Measurements from ENCODE around the gene CGB1.
"Not testable (repeated sequence)": the region's sequence is repeated elsewhere in the genome, so short reads cannot be mapped to it uniquely, and the experiment has no call there.

The CGB1 gene

DNA sequence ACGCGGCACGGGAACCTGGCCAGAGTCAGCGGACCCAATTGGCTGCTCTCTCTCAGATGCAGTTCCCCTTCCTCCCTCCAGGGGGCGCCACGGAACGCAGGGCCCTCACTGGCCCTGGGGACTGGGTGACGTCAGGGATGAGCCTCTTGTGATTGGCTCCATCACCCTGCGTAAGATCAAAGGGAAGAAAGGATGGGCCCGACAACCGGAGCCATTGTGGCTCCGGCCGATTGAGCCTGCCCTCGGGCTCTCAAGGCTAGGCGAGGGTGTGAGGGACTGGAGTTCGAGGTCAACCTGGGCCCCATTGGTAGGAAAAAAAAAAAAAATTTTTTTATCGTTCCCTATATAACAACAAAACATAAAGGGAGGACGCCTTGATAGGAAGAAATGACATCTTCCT, at the start of gene CGB1:
Gene CGB1 (minus strand): TSS at position 81 of the 400 bp plus-strand sequence. CDS start 184 bp downstream, outside the sequence.
- H3K9me3 ChIP-seq (ENCODE audit: control insufficient read depth, low read length); H3K27me3 ChIP-seq (ENCODE audit: control insufficient read depth, insufficient read depth, low read length); H3K36me3 ChIP-seq (ENCODE audit: control insufficient read depth, insufficient read depth, low read length); H3K9ac ChIP-seq (ENCODE audit: low read length); H3K4me1 ChIP-seq (ENCODE audit: control insufficient read depth, insufficient read depth, low read length); H3K4me3 ChIP-seq (ENCODE audit: low read length): not testable (repeated sequence)

DNA sequence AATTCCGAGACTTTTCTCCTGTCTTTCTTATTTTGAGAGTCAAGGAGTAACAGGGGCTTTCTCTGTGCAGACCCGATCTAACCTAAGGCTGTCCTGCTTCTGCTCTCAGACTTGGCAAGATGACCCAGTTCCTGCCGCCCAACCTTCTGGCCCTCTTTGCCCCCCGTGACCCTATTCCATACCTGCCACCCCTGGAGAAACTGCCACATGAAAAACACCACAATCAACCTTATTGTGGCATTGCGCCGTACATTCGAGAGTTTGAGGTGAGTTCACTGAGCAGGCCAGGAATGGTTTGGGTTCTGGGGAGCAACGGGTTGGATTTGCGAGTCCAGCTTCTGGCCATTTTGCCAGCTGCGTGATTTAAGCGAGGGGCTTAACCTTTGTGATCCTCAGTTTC, 49.6 kb upstream of the CGB1 start:
- peaks cover 12% of the 10 kb centered on the region for H3K36me3 ChIP-seq (ENCODE audit: control insufficient read depth, insufficient read depth, low read length)
- no peaks in the 10 kb centered on the region for H3K9me3 ChIP-seq (ENCODE audit: control insufficient read depth, low read length)
- H3K27me3 ChIP-seq (ENCODE audit: control insufficient read depth, insufficient read depth, low read length), result no peaks in the 10 kb centered on the region
- H3K4me1 ChIP-seq (ENCODE audit: control insufficient read depth, insufficient read depth, low read length), result peaks cover 16% of the 10 kb centered on the region
- peak overlapping the region; percentile 93 for H3K9ac ChIP-seq (ENCODE audit: low read length)
- H3K4me3 ChIP-seq (ENCODE audit: low read length), result peak overlapping the region; percentile 89

DNA sequence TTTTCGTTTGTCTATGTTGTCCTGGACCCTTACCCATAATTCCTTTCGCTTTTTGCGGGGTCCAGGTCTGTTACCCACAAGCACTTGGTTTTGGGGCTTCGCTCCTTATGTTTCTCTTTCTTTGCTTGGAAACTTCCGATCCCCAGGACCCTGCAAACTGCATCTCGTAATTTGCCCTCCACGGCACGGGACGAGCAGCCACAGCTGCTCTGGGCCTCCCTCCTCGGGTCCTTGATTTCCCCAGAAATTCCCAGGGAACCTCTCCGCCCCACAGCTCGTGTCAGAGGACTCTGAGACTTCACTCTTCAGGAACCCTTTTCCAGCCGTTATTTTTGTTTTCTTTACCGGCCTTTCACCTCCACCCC, 49.2 kb upstream of the CGB1 start:
- peak overlapping the region; percentile 93 for H3K9ac ChIP-seq (ENCODE audit: low read length)
- H3K9me3 ChIP-seq (ENCODE audit: control insufficient read depth, low read length), result no peaks in the 10 kb centered on the region
- H3K36me3 ChIP-seq (ENCODE audit: control insufficient read depth, insufficient read depth, low read length), result peaks cover 12% of the 10 kb centered on the region
- H3K27me3 ChIP-seq (ENCODE audit: control insufficient read depth, insufficient read depth, low read length), result no peaks in the 10 kb centered on the region
- peaks cover 16% of the 10 kb centered on the region for H3K4me1 ChIP-seq (ENCODE audit: control insufficient read depth, insufficient read depth, low read length)
- peak overlapping the region; percentile 89 for H3K4me3 ChIP-seq (ENCODE audit: low read length)

DNA sequence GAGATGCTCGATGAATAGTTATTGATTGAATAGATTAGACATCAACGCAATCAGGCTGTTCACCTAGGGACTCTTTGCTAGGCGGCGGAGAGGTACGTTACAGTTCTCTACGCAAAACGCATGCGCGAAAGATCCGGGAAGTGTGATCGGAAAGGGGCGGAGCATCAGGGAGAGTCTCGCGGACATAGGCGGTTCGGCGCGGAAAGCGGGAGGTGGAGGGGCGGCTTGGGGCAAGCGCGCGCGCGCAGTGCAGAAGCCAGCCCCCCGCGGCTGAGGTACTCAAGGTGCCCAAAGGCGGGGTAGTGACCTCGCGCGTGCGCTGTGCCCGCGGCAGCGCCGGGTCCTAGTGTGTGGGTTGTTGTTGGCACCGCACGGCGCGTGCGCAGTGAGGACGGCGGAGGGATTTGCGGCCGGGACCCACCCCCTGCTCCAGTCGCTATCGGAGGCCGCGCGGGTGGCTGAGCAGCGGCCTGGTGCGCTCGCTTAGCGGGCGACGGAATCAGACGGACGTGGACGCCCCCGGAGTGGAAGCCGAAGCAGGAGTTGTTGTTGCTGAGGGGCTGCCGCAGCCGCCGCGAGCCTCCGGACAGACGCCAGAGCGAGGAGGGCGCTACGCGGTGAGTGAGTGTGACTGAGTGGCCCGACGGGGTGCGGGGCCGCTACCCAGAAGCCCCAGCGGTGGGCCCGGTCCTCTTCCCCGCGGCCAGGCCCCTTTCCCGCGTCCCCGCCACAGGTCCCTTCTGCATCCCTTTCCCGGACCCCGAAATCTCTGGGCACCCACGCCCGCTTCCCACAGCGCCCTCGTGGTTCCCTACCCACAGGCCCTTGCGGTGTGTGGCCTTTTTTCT, 48.5 kb upstream of the CGB1 start, which contains the start of gene SNRNP70:
Gene SNRNP70 (plus strand): TSS at position 432 of the 848 bp plus-strand sequence. CDS start 964 bp downstream, outside the sequence.
- Histone ChIP-seq H3K4me1 (ENCODE audit: control insufficient read depth, insufficient read depth, low read length) (peaks cover 16% of the 10 kb centered on the region), H3K27me3 (ENCODE audit: control insufficient read depth, insufficient read depth, low read length) (no peaks in the 10 kb centered on the region), H3K9ac (ENCODE audit: low read length) (peak within 1 kb of the TSS; percentile 93), H3K4me3 (ENCODE audit: low read length) (peak within 1 kb of the TSS; percentile 89), H3K36me3 (ENCODE audit: control insufficient read depth, insufficient read depth, low read length) (peaks cover 8% of the 10 kb centered on the region), H3K9me3 (ENCODE audit: control insufficient read depth, low read length) (no peaks in the 10 kb centered on the region)

DNA sequence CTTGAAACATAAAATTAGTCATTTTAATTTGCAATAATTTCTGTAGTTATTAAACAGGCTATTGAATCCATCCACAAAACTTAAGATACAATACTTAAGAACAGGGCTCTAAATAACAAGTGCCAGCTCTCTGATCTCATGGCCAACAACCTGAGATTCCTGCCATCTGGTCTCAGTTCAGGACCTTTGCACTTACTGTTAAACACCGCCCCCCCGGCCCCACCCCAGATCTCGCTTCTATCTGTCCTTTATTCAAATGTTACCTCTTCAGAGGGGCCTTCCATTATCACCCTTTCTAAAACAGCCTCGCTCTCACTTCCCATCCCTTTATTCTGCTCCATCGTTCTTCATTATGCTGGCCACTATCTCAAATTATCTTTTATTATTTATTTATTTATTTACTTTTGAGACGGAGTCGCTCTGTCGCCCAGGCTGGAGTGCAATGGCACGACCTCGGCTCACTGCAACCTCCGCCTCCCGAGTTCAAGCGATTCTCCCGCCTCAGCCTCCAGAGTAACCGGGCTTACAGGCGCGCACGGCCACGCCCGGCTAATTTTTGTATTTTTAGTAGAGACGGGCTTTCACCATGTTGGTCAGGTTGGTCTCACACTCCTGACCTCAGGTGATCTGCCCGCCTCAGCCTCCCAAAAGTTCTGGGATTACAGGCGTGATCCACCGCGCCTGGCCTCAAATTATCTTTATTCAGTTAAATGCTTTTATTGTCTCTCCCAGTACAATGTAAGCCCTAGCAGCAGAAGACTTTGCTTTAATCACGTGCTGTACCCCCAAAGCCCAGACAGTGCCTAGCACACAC, 47.7 kb upstream of the CGB1 start:
- no peaks in the 10 kb centered on the region for H3K9me3 ChIP-seq (ENCODE audit: control insufficient read depth, low read length)
- peaks cover 16% of the 10 kb centered on the region for H3K4me1 ChIP-seq (ENCODE audit: control insufficient read depth, insufficient read depth, low read length)
- peaks cover 5% of the 10 kb centered on the region for H3K36me3 ChIP-seq (ENCODE audit: control insufficient read depth, insufficient read depth, low read length)
- peak overlapping the region; percentile 93 for H3K9ac ChIP-seq (ENCODE audit: low read length)
- no peak overlapping the region for H3K4me3 ChIP-seq (ENCODE audit: low read length)
- H3K27me3 ChIP-seq (ENCODE audit: control insufficient read depth, insufficient read depth, low read length), result no peaks in the 10 kb centered on the region

DNA sequence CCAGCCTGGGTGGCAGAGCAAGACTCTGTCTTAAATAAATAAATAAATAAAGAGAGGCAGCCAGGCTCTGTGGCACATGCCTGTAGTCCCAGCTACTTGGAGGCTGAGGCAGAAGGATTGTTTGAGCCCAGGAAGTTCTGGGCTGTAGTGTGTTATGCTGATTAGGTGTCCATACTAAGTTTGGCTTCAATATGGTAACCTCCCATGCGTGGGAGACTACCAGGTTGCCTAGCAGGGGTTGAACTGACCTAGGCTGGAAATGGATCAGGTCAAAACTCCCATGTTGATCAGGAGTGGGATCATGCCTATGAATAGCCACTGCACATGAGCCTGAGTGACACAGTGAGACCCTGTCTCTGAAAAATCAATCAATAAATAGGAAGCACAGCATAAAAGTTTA, 44.6 kb upstream of the CGB1 start:
- no peaks in the 10 kb centered on the region for H3K27me3 ChIP-seq (ENCODE audit: control insufficient read depth, insufficient read depth, low read length)
- no peak overlapping the region for H3K4me3 ChIP-seq (ENCODE audit: low read length)
- H3K9ac ChIP-seq (ENCODE audit: low read length), result no peak overlapping the region
- no peaks in the 10 kb centered on the region for H3K36me3 ChIP-seq (ENCODE audit: control insufficient read depth, insufficient read depth, low read length)
- peaks cover 3% of the 10 kb centered on the region for H3K4me1 ChIP-seq (ENCODE audit: control insufficient read depth, insufficient read depth, low read length)
- H3K9me3 ChIP-seq (ENCODE audit: control insufficient read depth, low read length), result no peaks in the 10 kb centered on the region

DNA sequence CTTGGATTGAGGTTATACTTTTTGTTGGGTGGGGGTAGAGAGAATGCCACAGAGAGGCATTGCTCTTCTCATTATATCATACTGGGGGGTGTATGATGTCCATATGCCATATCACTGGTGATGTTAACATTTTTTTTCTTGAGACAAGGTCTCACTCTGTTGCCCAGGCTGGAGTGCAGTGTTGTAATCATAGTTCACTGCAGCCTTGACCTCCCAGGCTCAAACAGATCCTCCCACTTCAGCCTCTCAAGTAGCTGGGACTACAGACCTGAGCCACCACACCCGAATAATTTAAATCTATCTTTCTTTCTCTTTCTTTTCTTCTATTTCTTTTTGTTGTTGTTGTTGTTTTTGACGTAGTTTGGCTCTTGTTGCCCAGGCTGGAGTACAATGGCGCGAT, 43.7 kb upstream of the CGB1 start:
- H3K4me3 ChIP-seq (ENCODE audit: low read length), result no peak overlapping the region
- H3K36me3 ChIP-seq (ENCODE audit: control insufficient read depth, insufficient read depth, low read length), result no peaks in the 10 kb centered on the region
- no peaks in the 10 kb centered on the region for H3K9me3 ChIP-seq (ENCODE audit: control insufficient read depth, low read length)
- no peaks in the 10 kb centered on the region for H3K4me1 ChIP-seq (ENCODE audit: control insufficient read depth, insufficient read depth, low read length)
- no peak overlapping the region for H3K9ac ChIP-seq (ENCODE audit: low read length)
- no peaks in the 10 kb centered on the region for H3K27me3 ChIP-seq (ENCODE audit: control insufficient read depth, insufficient read depth, low read length)

DNA sequence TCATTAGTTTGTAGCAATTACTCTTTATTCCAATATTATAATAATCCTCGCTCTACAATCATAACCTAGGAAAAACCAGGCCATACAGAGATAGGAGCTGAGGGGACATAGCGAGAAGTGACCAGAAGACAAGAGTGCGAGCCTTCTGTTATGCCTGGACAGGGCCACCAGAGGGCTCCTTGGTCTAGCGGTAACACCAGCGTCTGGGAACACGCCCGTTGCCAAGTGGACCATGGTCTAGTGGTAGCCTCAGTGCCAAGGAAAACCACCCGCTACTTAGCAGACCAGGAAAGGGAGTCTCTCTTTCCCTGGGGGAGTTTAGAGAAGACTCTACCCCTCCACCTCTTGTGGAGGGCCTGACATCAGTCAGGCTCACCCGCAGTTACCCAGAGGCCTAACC, 38.2 kb upstream of the CGB1 start:
- H3K27me3 ChIP-seq (ENCODE audit: control insufficient read depth, insufficient read depth, low read length), result peaks cover 35% of the 10 kb centered on the region
- H3K4me3 ChIP-seq (ENCODE audit: low read length); H3K9me3 ChIP-seq (ENCODE audit: control insufficient read depth, low read length); H3K36me3 ChIP-seq (ENCODE audit: control insufficient read depth, insufficient read depth, low read length); H3K4me1 ChIP-seq (ENCODE audit: control insufficient read depth, insufficient read depth, low read length); H3K9ac ChIP-seq (ENCODE audit: low read length): not testable (repeated sequence)

DNA sequence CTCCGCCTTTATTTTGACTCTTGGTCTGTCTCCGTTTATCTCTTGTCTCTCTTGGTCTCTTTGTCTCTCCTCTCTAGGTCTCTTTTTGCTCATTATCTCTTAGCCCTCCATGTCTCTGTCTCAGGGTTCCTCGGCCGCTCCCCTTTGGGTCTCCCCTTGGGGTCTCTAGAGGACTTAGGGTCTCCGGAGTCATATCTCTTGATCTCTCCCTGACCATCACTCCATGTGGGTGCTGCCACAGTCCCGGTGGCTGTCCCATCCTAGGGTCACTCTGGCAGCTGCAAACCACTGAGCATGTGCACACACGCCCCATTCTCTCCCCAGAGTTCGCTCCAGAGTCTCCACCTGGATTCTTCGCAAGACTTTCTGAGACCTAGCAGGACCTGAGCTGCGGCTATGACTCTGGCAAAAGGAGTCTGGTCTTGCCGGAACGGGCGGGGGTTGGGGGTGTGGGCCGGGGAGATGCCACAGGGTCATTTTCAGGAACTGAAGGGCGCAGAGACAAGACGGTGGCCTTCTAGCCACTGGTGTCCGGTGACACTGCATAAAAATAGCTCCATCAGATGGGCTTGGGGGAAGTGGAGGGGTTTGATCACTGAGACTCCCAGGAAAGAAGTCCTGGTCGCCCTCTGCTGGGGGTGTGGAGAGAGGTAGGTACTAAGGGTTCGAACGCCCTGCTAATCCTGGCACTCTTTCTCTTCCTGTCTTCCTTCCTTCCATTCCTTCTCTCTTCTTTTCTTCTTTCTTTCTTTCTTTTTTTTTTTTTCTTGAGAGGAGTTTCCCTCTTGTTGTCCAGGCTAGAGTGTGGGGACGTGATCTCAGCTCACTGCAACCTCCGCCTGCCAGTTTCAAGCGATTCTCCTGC, 37.1 kb upstream of the CGB1 start:
- H3K4me1 ChIP-seq (ENCODE audit: control insufficient read depth, insufficient read depth, low read length), result no peaks in the 10 kb centered on the region
- H3K27me3 ChIP-seq (ENCODE audit: control insufficient read depth, insufficient read depth, low read length), result peaks cover 40% of the 10 kb centered on the region
- no peak overlapping the region for H3K4me3 ChIP-seq (ENCODE audit: low read length)
- H3K9ac ChIP-seq (ENCODE audit: low read length), result no peak overlapping the region
- H3K36me3 ChIP-seq (ENCODE audit: control insufficient read depth, insufficient read depth, low read length), result no peaks in the 10 kb centered on the region
- no peaks in the 10 kb centered on the region for H3K9me3 ChIP-seq (ENCODE audit: control insufficient read depth, low read length)

DNA sequence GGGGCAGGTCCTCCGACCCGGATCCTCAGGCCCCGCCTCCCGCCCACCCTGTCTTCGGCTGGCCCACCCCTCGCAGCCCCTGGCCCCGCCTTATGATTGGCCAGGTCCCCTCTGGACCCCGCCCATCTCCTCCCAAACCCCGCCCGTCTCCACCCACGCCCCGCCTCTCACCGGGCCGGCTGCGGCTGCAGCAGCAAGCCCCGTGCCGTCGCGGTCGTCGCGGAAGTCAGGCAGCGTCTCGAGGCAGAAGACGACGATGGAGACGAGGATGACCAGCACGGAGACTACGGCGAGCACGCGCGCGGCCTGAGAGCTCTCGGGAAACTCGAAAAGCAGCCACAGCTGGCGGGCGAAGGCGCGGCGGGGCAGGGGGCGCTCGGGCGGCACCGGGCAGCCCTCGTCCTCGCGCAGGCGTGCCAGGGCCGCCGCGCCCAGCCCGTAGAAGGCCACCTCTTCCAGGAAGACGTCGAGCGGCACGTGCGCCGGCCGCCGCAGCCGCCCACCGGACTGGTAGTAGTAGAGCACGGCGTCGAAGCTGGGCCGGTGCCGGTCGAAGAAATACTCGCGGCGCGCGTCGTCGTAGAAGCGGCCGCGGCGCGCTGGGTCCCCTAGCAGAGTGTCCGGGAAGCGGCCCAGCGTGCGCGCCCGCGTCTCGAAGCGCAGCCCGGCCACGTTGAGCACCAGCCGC, 35.3 kb upstream of the CGB1 start:
- H3K4me3 ChIP-seq (ENCODE audit: low read length), result no peak overlapping the region
- peaks cover 50% of the 10 kb centered on the region for H3K27me3 ChIP-seq (ENCODE audit: control insufficient read depth, insufficient read depth, low read length)
- H3K36me3 ChIP-seq (ENCODE audit: control insufficient read depth, insufficient read depth, low read length), result no peaks in the 10 kb centered on the region

DNA sequence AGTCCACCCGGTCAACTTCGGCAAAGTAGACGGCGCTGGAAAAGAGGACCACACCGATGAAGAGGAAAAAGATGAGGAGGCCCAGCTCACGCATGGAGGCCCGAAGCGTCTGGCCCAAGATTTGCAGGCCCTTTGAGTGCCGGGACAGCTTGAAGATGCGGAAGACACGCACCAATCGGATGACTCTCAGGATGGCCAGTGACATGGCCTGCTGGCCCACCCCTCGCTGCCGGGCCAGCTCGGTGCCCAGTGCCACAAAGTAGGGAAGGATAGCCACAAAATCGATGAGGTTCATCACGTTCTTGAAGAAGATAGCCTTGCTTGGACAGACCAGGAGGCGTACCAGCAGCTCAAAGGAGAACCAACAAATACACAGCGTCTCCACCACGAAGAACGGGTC, 33.7 kb upstream of the CGB1 start:
- Histone ChIP-seq H3K4me3 (ENCODE audit: low read length) (no peak overlapping the region), H3K4me1 (ENCODE audit: control insufficient read depth, insufficient read depth, low read length) (no peaks in the 10 kb centered on the region), H3K27me3 (ENCODE audit: control insufficient read depth, insufficient read depth, low read length) (peaks cover 66% of the 10 kb centered on the region), H3K9ac (ENCODE audit: low read length) (no peak overlapping the region), H3K9me3 (ENCODE audit: control insufficient read depth, low read length) (no peaks in the 10 kb centered on the region), H3K36me3 (ENCODE audit: control insufficient read depth, insufficient read depth, low read length) (no peaks in the 10 kb centered on the region)

More for the DNA sequence above, 35.3 kb upstream of the CGB1 start:
- Histone ChIP-seq H3K4me1 (ENCODE audit: control insufficient read depth, insufficient read depth, low read length) (no peaks in the 10 kb centered on the region), H3K9ac (ENCODE audit: low read length) (no peak overlapping the region), H3K9me3 (ENCODE audit: control insufficient read depth, low read length) (no peaks in the 10 kb centered on the region)
